NCI-H2196 (cell line): Measurements from ENCODE around the gene MBD3.

ENCODE experiments used
- DNase-seq: peaks from one replicate; lab custom pipeline; 2025; ENCODE audit not compliant: unreplicated experiment; lab: John Stamatoyannopoulos, UW

The MBD3 gene

GRCh38 chr19:1619703-1620102 is 27.0 kb upstream of the MBD3 start:
- no peak for DNase-seq

GRCh38 chr19:1619094-1619439 is 26.4 kb upstream of the MBD3 start:
- DNase-seq, result no peak

GRCh38 chr19:1618157-1619093 is 25.8 kb upstream of the MBD3 start:
- DNase-seq, result peak; percentile 22

- no peak for DNase-seq
Observed at GRCh38 chr19:1616875-1617274, 24.2 kb upstream of the MBD3 start.

GRCh38 chr19:1616396-1616795 is 23.7 kb upstream of the MBD3 start:
- DNase-seq, result no peak

- DNase-seq, result no peak
Observed at GRCh38 chr19:1615156-1615765, 22.6 kb upstream of the MBD3 start.

- DNase-seq, result no peak
Observed at GRCh38 chr19:1613808-1614570, 21.3 kb upstream of the MBD3 start.

GRCh38 chr19:1613146-1613545 is 20.5 kb upstream of the MBD3 start:
- no peak for DNase-seq

GRCh38 chr19:1612114-1613086 is 19.7 kb upstream of the MBD3 start:
- DNase-seq, result no peak

- DNase-seq, result no peak
Observed at GRCh38 chr19:1611353-1611752, 18.7 kb upstream of the MBD3 start.

- DNase-seq, result no peak
Observed at GRCh38 chr19:1610579-1610978, 17.9 kb upstream of the MBD3 start.

GRCh38 chr19:1609680-1610474 is 17.2 kb upstream of the MBD3 start:
- no peak for DNase-seq

- no peak for DNase-seq
Observed at GRCh38 chr19:1609103-1609396, 16.4 kb upstream of the MBD3 start.

- DNase-seq, result no peak
Observed at GRCh38 chr19:1608359-1609102, 15.9 kb upstream of the MBD3 start.

- DNase-seq, result no peak
Observed at GRCh38 chr19:1606138-1606651, 13.5 kb upstream of the MBD3 start.

- DNase-seq, result peak; percentile 93
Observed at GRCh38 chr19:1605236-1606137, 12.8 kb upstream of the MBD3 start, which contains the start of gene UQCR11. UQCR11 (minus strand) TSS chr19:1605462; CDS start chr19:1605409, 53 bp downstream.

- DNase-seq, result no peak
Observed at GRCh38 chr19:1602091-1602707, 9.5 kb upstream of the MBD3 start.
